NCI-H2081 treated with DMSO at 0.1 percent for 48 hours (cell line): Measurements from ENCODE around the gene AS3MT.
"Not testable (repeated sequence)": the region's sequence is repeated elsewhere in the genome, so short reads cannot be mapped to it uniquely, and the experiment has no call there.

Experiments
- DNase-seq: peaks from one replicate; lab custom pipeline; 2025; lab: John Stamatoyannopoulos, UW

The AS3MT gene, protein sequence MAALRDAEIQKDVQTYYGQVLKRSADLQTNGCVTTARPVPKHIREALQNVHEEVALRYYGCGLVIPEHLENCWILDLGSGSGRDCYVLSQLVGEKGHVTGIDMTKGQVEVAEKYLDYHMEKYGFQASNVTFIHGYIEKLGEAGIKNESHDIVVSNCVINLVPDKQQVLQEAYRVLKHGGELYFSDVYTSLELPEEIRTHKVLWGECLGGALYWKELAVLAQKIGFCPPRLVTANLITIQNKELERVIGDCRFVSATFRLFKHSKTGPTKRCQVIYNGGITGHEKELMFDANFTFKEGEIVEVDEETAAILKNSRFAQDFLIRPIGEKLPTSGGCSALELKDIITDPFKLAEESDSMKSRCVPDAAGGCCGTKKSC

GRCh38 chr10:102869258-102870198 lies at the start of gene AS3MT:
Gene AS3MT, plus strand, starts transcription at chr10:102869470. Its CDS starts 123 bp downstream, at chr10:102869593.
- no peak for DNase-seq

- DNase-seq: not testable (repeated sequence)
Observed at GRCh38 chr10:102820008-102820407, 49.3 kb upstream of the AS3MT start.

- no peak for DNase-seq
Observed at GRCh38 chr10:102822222-102822621, 47.0 kb upstream of the AS3MT start.

GRCh38 chr10:102824664-102825063 lies 44.6 kb upstream of the AS3MT start:
- DNase-seq: no peak

- no peak for DNase-seq
Observed at GRCh38 chr10:102826148-102826796, 43.0 kb upstream of the AS3MT start.

- DNase-seq: no peak
Observed at GRCh38 chr10:102827597-102827975, 41.7 kb upstream of the AS3MT start.

DNA sequence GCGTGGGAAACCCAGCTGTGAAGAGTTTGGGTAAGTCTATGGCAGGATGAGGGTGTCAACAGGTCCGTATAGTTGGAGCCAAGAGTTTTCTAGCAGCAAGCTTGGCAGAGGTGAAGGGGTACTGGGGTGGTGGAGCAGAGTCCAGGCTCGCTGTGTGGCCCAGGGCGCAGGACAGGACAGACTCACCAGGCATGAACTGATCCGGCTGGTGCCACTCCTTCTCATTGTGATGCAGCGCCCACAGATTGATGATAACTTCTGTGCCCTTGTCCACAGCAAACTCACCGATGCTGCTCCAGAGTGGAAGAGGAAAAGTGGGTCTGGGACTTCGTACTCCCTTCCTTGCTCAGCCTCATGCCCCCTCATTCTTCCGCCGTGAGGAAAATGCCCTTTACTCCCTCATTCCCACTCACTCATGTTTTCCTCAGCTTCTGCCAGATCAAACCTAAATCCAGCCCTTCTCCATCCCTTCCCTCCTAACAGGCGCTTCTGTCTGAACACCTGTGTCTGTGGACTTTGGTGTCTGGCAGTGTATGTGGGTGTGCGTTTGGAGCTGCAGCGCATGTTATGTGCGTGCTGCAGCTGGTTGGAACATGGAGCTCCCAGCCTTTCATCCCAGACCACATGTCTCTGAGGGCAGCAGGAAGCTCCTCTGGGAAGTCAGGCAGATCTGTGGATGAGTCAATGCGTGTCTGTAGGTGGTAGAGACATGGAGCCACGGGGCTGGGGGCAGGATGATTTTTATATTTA lies 37.8 kb upstream of the AS3MT start:
- no peak for DNase-seq

DNA sequence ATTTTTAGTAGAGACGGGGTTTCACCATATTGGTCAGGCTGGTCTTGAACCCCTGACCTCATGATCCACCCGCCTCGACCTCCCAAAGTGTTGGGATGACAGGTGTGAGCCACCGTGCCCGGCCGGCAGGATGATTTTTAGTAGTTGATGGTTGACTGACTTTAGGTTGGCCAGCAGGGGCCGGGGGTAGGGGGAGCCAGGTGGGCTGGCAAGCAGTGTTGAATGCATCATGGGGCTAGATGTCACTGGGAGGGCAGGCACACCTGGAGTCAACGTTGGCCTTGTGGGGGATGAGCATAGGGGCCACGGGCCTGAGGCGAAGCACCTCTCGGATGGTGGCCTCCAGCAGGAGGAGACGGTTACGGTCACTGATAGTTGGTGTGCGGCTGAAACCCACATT lies 37.0 kb upstream of the AS3MT start:
- no peak for DNase-seq

DNA sequence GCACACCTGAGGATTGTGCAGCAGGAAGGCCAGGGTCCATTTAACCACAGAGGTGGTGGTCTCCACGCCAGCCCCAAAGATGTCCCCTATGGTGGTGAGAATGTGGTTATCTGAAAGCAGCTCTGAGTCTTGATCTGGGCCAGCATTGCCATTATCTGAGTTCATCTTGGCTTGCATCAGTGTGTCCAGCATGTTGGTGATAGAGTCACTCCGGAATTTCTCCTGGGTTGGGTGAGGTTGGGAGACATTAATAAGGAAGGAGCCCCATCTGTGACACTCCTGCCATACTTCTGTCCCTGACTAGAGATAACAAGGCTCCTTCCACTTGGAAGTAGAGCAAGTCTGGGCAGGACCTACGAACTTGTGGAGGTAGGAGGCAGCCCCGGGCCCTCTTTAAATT lies 36.3 kb upstream of the AS3MT start:
- no peak for DNase-seq

- DNase-seq: no peak
Observed at GRCh38 chr10:102834143-102834542, 35.1 kb upstream of the AS3MT start.

GRCh38 chr10:102835007-102835482 lies 34.2 kb upstream of the AS3MT start:
- peak; percentile 10 for DNase-seq

- DNase-seq: no peak
Observed at GRCh38 chr10:102837230-102837721, 32.0 kb upstream of the AS3MT start, which contains the start of gene CYP17A1. Gene CYP17A1, minus strand, starts transcription at chr10:102837413. Its CDS starts 52 bp downstream, at chr10:102837361.

- DNase-seq: not testable (repeated sequence)
Observed at GRCh38 chr10:102838276-102838927, 30.9 kb upstream of the AS3MT start.

DNA sequence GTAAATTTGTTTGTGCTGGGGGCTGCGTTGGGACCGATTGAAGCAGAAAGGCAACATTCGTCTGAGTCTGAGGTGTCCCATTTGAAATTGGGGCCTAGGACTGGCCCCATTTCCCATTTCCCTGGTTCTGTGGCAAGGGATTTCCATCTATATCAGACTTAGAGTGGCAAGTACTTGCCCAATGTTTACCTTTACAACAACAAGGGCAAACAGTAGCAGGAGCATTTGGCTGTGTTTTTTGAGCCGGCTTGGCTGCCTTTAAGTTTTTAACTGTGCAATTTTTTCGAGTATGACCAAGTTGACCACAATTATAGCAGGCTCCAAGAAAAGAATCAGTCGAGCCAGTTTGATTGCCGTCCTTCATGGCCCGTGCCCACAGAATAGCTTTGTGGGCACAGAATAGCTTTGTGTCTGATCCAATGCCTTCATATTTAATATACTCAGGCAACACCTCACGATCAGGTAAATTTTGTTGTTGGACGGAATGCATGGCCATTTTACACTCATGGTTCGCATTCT lies 27.4 kb upstream of the AS3MT start:
- DNase-seq: no peak

DNA sequence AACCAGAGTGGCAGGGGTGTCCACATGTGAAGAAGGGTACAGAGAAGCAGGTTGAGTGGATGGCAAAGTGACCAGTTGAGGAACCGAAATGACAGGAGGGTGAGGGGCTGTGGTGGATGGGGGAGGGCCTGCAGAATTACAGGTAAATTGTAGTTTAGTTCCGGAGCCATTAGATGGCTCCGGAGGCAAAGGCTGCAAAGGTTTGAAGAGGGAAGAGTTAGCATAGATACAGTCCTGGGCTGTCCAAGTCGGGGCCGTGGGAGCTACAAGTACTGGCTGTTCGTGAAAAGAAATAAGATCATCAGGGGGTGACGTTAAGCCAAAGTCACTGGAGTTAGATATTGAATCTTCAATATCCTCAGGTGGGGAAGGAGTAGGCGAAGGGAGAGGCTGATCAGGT lies 26.1 kb upstream of the AS3MT start:
- DNase-seq: not testable (repeated sequence)

DNA sequence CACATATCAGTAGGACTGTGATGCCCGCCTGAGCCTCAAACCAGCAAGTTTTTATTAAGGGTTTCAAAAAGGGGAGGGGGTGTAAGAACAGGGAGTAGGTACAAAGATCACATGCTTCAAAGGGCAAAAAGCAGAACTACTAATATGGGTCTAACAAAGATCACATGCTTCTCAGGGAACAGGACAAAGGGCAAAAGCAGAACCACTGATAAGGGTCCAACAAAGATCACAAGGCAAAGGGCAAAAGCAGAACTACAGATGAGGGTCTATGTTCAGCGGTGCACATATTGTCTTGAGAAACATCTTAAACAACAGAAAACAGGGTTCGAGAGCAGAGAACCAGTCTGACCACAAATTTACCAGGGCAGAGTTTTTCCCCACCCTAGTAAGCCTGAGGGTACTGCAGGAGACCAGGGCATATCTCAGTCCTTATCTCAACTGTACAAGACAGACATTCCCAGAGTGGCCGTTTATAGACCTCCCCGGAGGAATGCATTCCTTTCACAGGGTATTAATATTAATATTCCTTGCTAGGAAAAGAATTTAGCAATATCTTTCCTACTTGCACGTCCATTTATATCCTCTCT lies 25.0 kb upstream of the AS3MT start:
- DNase-seq: not testable (repeated sequence)

DNA sequence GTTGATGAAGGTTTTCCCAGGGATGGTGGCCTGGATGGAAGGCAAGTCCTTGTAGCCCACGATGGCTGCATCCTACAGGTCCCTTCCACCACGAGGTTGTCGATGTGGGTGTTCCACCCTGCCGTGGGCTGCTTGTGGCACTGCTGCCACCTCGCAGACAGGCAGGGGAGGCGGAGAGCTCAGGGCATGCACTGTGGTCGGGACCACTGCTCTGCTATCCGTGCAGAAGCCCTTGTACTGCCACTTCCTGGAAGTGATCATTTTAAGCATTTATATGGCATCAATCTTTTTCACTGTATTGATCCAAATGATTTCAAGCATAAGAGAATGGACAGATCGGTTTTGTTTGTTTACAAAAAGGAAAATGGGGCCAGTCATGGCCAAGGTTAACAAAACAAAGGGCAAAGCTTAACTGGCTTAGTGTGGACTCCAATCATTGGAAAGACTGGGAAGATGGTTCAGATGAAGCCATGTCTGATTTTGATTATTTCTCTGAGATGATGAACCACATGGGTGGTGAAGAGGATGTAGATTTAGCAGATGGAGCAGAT lies 23.8 kb upstream of the AS3MT start:
- DNase-seq: no peak

- no peak for DNase-seq
Observed at GRCh38 chr10:102850025-102850518, 19.2 kb upstream of the AS3MT start.

- not testable (repeated sequence) for DNase-seq
Observed at GRCh38 chr10:102853237-102853636, 16.0 kb upstream of the AS3MT start.
